Fibroblast of mammary gland (primary cell): ENCODE measurements around the gene PADI2.

ENCODE experiments used
- DNase-seq: peaks from one replicate; pipeline ENCODE4 v3.0.0-alpha.2; 2010; ENCODE audit warnings: low read depth
- H3K4me3 ChIP-seq: 2 replicates; pipeline ENCODE4 v1.5.1; 2011; ENCODE audit warnings: low read depth, mild to moderate bottlenecking, low read length, moderate library complexity; ENCODE audit not compliant: control insufficient read depth
- CTCF ChIP-seq: conservative IDR thresholded peaks from 2 replicates; pipeline ENCODE4 v1.5.1; 2011; ENCODE audit warnings: low read depth, low read length, inconsistent platforms; ENCODE audit not compliant: control insufficient read depth, insufficient read depth

The PADI2 gene

DNA sequence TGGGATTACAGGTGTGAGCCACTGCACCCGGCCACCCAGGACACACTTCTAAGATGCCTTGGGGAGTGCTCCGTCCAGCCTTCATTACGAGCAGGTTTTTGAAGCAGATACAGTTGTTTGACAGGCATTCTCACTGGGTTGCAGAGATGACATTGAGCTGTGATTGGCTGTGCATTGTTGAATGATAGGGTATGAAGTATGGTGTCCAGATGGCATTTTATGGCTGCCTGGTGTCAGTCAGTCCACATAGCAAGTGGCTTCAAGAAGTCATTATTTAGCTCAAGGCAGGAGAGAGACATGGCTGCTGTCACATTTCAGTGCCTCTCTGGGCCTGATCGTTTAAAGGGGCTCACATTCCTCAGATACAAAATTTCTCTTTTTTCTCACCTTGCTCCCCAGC lies 14.8 kb upstream of the PADI2 start:
- H3K4me3 ChIP-seq = no peak overlapping the region
- TF ChIP-seq CTCF = no peak
- no peak for DNase-seq

GRCh38 chr1:17130138-17130635 lies 10.9 kb upstream of the PADI2 start:
- no peak overlapping the region for H3K4me3 ChIP-seq
- no peak for TF ChIP-seq CTCF
- DNase-seq = no peak

DNA sequence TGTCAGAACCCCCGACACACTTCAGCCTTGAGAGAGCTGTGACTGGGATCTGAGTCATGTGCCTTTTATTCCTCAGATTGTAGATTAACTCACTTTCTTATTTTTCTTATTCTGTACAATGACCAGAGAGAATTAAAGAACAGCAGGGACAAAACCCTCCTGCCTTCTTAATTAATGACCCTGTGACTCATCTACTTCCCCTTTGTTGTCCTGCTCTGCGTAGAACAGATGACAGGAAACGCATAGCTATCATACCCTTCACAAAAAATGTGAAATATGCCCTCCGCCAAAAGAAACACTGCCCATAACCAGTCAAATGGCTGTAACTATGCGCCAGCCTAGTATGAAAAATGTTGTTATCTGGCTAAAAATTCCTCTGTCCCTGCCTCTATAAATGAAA lies 9.1 kb upstream of the PADI2 start:
- no peak overlapping the region for H3K4me3 ChIP-seq
- no peak for TF ChIP-seq CTCF
- peak; percentile 86 for DNase-seq

DNA sequence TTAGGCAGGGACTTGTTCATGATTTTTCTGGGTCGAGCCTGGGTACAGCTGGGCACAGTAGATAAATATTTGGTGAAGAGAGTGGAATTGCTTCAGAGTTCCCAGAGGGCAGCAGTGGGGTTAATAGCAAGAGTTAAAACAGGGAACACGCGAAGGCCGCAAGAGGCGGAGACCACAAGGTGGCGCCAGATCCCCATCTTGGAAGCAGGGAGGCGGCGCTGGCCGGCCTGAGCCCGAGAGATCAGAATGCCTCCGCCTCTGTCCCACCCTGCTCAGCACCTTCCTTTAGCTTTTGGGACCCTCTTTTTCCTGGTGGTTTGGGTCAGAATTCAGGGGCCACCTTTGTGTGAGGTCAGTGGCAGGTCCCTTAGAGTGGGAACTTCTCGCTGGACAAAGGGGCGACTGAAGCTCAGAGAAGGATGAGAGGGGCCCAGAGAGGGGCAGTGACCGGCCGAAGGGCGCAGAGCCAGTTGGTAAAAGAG lies 6.5 kb upstream of the PADI2 start:
- peak; percentile 65 for DNase-seq
- H3K4me3 ChIP-seq = no peak overlapping the region
- TF ChIP-seq CTCF = peak; percentile 89

DNA sequence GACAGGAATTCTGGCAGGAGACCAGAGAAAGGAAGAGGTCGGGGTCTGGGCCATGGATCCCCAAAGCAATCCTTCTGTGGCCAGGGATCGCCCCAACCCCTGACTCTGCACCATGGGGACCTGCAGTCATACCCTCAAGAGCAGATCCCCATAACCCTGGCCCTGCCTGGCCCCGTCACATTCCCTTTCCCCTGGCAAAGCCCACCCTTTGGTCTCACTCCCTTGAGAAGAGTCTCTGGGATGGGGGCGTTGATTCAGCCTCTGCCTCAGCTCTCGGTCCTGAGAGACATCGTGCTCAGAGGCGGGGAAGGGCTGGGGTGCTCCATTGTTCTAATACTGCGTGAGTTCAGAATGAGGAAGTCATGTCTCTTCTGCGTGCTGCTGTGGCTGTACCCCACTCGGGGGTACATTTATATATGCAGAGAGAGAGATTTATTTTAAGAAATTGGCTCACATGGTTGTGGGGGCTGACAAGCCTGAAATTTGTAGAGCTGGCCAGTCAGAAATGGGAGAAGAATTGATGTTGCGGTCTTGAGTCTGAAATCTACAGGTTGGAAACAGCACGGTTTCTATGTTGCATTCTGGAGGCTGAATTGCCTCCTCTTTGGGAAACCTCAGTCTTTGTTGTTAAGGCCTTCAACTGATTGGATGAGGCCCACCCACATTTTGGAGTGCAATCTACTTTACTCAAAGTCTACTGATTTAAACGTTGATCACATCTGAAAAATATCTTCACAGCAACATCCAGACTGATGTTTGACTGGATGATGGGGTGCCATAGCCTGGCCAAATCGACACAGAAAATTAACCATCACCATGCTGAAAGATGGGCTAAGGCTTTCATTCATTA lies 4.2 kb upstream of the PADI2 start:
- no peak for TF ChIP-seq CTCF
- no peak for DNase-seq
- H3K4me3 ChIP-seq = no peak overlapping the region

- no peak overlapping the region for H3K4me3 ChIP-seq
- peak; percentile 30 for DNase-seq
- no peak for TF ChIP-seq CTCF
Measured at GRCh38 chr1:17122521-17123164, 3.4 kb upstream of the PADI2 start.
